ENCODE data around the gene FAM184A. TPM values are rescaled to one million over a fixed set of nuclear protein-coding genes. Genes with fewer than 3 reads are reported as not detected.

FAM184A gene
- total and polyA plus RNA-seq, 9 of the 15 experiments (the other 6 are each of a cell fraction or from before 2014, with no cell fraction given): 6.4 to 18.7 (median 13.1) TPM

- in situ Hi-C loops (cut with MboI): no loop called here
- Histone ChIP-seq H2AFZ (ENCODE audit: low read depth, low read length) (no peak overlapping the region), H4K20me1 (replicated peaks; ENCODE audit: control insufficient read depth, insufficient read depth, low read length) (no peaks in the 10 kb centered on the region), H3K9me1 (ENCODE audit: control insufficient read depth, insufficient read depth, low read length) (no peaks in the 10 kb centered on the region), H3K36me3 (ENCODE audit: control insufficient read depth, insufficient read depth, low read length) (no peaks in the 10 kb centered on the region), H3K9me3 (replicated peaks; ENCODE audit: control insufficient read depth, insufficient read depth, low read depth, low read length) (no peaks in the 10 kb centered on the region), H3K4me2 (ENCODE audit: insufficient read depth, low read length) (no peak overlapping the region), H3K79me2 (ENCODE audit: control insufficient read depth, insufficient read depth, low read length) (peaks cover 5% of the 10 kb centered on the region; the same call in 1 of the 3 replicates), H3K27me3 (ENCODE audit: control insufficient read depth in 2 of 2, insufficient read depth in 2 of 2, low read length in 2 of 2) (no peaks in the 10 kb centered on the region), H3K4me3 (no peak overlapping the region), H3K4me1 (replicated peaks in 1 of 2; ENCODE audit: control insufficient read depth in 2 of 2, insufficient read depth in 2 of 2, low read length in 2 of 2) (peaks cover 0 to 20% of the 10 kb centered on the region in 2 experiments; a peak in 2 of 5 replicates), H3K9ac (ENCODE audit: insufficient read depth in 1 of 2, low read depth in 2 of 2, low read length in 2 of 2) (no peak overlapping the region), H3K27ac (ENCODE audit: extremely low read depth, low read depth, low read length) (no peak overlapping the region)
- POLR2A ChIA-PET: interaction anchor here (0.7 to 1.8 kb wide), 4 partner anchors 8 to 42 kb away, joined by 3 to 6 read pairs (median 4); no protein-coding TSS in a partner anchor
- 58% methylated on average over 5 of the region's 5 CpGs for WGBS (ENCODE audit: insufficient coverage, low coverage, missing lambda C conversion rate)
- no peak for ATAC-seq
- FAIRE-seq: no peak
- no peak for DNase-seq (ENCODE audit: extremely low read depth in 1 of 4, low spot score in 3 of 4)
- CTCF ChIA-PET (ENCODE audit: low intra/inter-chr PET ratio): no interaction called here
- intact Hi-C loops (cut with micrococcal nuclease): no loop called here
- TF ChIP-seq ELK1 (CRISPR knock-in tag; IDR thresholded peaks at IDR 0.05) (no peak), ZKSCAN8 (CRISPR knock-in tag; IDR thresholded peaks at IDR 0.05) (no peak), BRF1 (IDR thresholded peaks at IDR 0.05; ENCODE audit: borderline replicate concordance, extremely low read depth, insufficient read length) (no peak), MEIS2 (IDR thresholded peaks at IDR 0.05; ENCODE audit: partially characterized antibody) (no peak), CHD2 (IDR thresholded peaks at IDR 0.05; ENCODE audit: low read depth, low read length) (no peak), CC2D1A (IDR thresholded peaks at IDR 0.05) (no peak), ZNF76 (CRISPR knock-in tag; IDR thresholded peaks at IDR 0.05; ENCODE audit: borderline replicate concordance) (no peak), BRCA1 (IDR thresholded peaks at IDR 0.05) (no peak), BRCA1 (CRISPR knock-in tag; IDR thresholded peaks at IDR 0.05) (no peak), SMARCE1 (IDR thresholded peaks at IDR 0.05) (no peak)
- BruUV-seq (replicated peaks): no TSS peak
These were observed 42.4 kb downstream of the FAM184A start for GRCh38 chr6:119036081-119036480.

Measured in K562 (cell line).